ENCODE data around the gene TTC28. TPM values are rescaled to one million over a fixed set of nuclear protein-coding genes. Genes with fewer than 3 reads are reported as not detected.

TTC28 gene
- total RNA-seq, 1 donor from 2014 or later = 65.4 TPM

DNA sequence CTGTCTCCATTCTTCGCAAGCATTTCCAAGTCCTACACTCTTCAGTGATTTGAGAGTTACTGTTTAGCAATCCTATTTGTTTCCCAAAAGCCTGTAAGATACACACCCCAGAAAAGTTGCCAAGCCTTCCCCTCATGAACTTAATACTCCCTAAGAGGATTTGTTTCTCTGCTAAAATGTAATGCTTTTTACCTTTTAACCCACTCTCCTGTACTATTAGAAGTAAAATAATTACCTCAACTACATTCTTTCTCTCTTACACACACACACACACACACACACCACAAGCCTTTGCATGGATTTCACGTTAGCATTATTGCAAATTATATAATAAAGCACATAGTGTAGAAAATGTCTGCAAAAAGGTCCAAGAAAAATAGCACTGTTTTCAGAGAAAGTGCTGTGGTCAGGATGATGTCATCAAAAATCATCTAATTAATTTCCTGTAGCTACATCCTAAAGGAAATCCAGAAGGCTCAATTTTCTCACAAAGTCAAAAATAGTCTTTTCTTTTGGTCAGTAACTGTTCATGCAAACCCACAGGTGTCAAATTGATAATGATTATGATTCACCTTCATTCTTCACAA is 396.5 kb downstream of the TTC28 start:
- no peaks in the 10 kb centered on the region for H3K36me3 Mint-ChIP-seq (ENCODE audit: low read depth)
- H3K27ac Mint-ChIP-seq (ENCODE audit: unreplicated experiment) = no peak overlapping the region

DNA sequence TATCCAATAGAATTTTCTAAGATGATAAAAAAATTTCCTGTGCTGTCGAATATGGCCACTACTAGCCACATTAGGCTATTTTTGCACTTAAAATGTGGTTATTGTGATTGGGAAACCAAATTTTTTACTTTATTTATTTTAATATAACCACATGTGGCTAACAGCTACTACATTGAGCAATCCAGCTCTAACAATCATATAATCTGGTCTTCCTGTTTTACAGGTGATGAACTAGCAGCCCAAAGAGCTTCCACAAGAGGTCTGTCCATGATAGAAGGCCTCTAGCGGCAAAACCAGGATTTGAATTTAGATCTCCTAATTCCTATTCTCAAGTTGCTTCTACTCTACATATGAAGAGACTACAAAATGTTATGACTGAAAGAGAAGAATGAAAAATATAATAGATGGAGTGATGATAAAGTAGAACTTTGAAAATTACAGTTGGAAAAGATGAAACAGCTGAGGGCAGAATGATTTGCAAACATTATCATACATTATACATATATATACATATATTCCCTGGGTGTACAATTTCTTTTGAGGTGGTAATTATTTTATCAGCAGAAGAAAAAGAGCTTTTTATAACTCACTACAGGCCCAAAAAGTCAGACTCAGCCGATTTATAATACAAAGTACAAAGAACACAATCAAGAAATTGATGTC is 397.1 kb downstream of the TTC28 start:
- H3K4me1 Mint-ChIP-seq = no peaks in the 10 kb centered on the region
- TF ChIP-seq, protein P1, sequence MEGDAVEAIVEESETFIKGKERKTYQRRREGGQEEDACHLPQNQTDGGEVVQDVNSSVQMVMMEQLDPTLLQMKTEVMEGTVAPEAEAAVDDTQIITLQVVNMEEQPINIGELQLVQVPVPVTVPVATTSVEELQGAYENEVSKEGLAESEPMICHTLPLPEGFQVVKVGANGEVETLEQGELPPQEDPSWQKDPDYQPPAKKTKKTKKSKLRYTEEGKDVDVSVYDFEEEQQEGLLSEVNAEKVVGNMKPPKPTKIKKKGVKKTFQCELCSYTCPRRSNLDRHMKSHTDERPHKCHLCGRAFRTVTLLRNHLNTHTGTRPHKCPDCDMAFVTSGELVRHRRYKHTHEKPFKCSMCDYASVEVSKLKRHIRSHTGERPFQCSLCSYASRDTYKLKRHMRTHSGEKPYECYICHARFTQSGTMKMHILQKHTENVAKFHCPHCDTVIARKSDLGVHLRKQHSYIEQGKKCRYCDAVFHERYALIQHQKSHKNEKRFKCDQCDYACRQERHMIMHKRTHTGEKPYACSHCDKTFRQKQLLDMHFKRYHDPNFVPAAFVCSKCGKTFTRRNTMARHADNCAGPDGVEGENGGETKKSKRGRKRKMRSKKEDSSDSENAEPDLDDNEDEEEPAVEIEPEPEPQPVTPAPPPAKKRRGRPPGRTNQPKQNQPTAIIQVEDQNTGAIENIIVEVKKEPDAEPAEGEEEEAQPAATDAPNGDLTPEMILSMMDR (conservative IDR thresholded peaks at IDR 0.05) = no peak
- H3K9me3 Mint-ChIP-seq = no peaks in the 10 kb centered on the region
- H3K36me3 Mint-ChIP-seq (ENCODE audit: low read depth) = no peaks in the 10 kb centered on the region
- no peak overlapping the region for H3K27ac Mint-ChIP-seq (ENCODE audit: unreplicated experiment)
- H3K27me3 Mint-ChIP-seq (ENCODE audit: low read depth) = no peaks in the 10 kb centered on the region
- no peak for DNase-seq (ENCODE audit: low read depth, low spot score)
- H3K4me3 Mint-ChIP-seq = no peak overlapping the region

More for the DNA sequence above, 396.5 kb downstream of the TTC28 start:
- no peak overlapping the region for H3K4me3 Mint-ChIP-seq
- DNase-seq (ENCODE audit: low read depth, low spot score) = no peak
- H3K27me3 Mint-ChIP-seq (ENCODE audit: low read depth) = no peaks in the 10 kb centered on the region
- TF ChIP-seq, protein P1 (conservative IDR thresholded peaks at IDR 0.05) = no peak
- H3K4me1 Mint-ChIP-seq = no peaks in the 10 kb centered on the region
- no peaks in the 10 kb centered on the region for H3K9me3 Mint-ChIP-seq

DNA sequence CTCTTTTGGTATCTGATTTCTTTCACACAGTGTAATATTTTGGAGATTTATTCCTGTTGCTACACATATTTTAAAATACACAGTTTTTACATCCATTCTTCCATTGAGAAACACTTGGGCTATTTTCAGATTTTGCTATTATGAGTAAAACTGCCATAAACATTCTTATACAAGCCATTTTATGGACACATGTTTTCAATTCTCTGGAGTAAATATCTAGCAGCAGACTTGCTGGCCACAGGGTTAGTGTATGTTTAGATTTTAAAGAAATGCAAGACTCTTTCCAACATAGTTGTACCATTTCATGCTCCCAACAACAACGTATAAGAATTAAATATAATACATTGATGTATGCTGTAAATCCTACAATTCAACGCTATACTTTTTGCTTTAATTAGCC is 399.8 kb downstream of the TTC28 start:
- H3K36me3 Mint-ChIP-seq (ENCODE audit: low read depth) = no peaks in the 10 kb centered on the region
- H3K9me3 Mint-ChIP-seq = no peaks in the 10 kb centered on the region
- H3K27ac Mint-ChIP-seq (ENCODE audit: unreplicated experiment) = no peak overlapping the region
- no peaks in the 10 kb centered on the region for H3K4me1 Mint-ChIP-seq
- DNase-seq (ENCODE audit: low read depth, low spot score) = no peak
- no peak overlapping the region for H3K4me3 Mint-ChIP-seq
- TF ChIP-seq, protein P1 (conservative IDR thresholded peaks at IDR 0.05) = no peak
- H3K27me3 Mint-ChIP-seq (ENCODE audit: low read depth) = no peaks in the 10 kb centered on the region

DNA sequence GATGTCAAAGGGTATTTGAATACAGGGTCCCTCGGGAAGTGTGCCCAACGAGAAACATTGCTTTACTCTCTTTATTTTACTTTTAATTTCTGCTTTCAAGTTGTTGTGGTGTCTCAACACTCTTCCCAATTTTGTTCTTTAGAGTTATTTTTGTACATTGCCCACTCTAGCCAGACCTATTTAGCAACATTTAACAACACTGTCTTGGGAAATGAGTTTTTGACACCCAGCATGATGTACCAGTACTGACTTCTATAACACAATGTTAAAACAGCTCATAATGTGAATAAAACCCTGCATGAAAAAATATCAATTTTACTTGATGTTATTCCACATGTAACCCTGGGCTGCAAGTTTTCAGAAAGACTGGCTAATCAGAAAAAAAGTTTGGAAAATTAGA is 410.4 kb downstream of the TTC28 start:
- peaks cover 6% of the 10 kb centered on the region for H3K9me3 Mint-ChIP-seq
- DNase-seq (ENCODE audit: low read depth, low spot score) = no peak
- no peak overlapping the region for H3K4me3 Mint-ChIP-seq
- TF ChIP-seq, protein P1 (conservative IDR thresholded peaks at IDR 0.05) = no peak
- H3K4me1 Mint-ChIP-seq = peaks cover 19% of the 10 kb centered on the region
- no peak overlapping the region for H3K27ac Mint-ChIP-seq (ENCODE audit: unreplicated experiment)
- no peaks in the 10 kb centered on the region for H3K27me3 Mint-ChIP-seq (ENCODE audit: low read depth)
- peaks cover 6% of the 10 kb centered on the region for H3K36me3 Mint-ChIP-seq (ENCODE audit: low read depth)

DNA sequence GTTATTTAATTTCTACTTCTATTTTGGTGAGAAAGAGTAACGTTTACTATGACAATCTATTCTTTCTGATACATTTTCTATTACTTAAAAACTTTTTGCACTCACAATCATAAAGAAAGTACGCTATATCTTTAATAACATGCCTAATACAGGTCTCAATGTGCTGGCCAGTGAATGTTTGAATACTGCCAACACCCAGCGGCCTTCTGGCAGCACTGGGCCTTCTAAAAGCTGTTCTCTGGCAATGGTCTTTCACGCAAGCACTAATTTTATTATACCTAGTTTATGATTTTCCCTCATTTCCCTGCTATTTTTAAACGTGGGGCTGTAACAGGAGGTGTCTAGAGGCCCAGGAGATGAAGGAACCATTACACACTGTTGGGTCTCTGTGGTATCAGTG is 410.8 kb downstream of the TTC28 start:
- H3K4me1 Mint-ChIP-seq = peaks cover 19% of the 10 kb centered on the region
- TF ChIP-seq, protein P1 (conservative IDR thresholded peaks at IDR 0.05) = no peak
- H3K36me3 Mint-ChIP-seq (ENCODE audit: low read depth) = peaks cover 6% of the 10 kb centered on the region
- peaks cover 6% of the 10 kb centered on the region for H3K9me3 Mint-ChIP-seq
- H3K27me3 Mint-ChIP-seq (ENCODE audit: low read depth) = no peaks in the 10 kb centered on the region
- no peak overlapping the region for H3K27ac Mint-ChIP-seq (ENCODE audit: unreplicated experiment)
- no peak overlapping the region for H3K4me3 Mint-ChIP-seq
- DNase-seq (ENCODE audit: low read depth, low spot score) = no peak
